Measurements from ENCODE around the gene CBFA2T3. TPM values are rescaled to one million over a fixed set of nuclear protein-coding genes. Genes with fewer than 3 reads are reported as not detected.
"Not testable (repeated sequence)": the region's sequence is repeated elsewhere in the genome, so short reads cannot be mapped to it uniquely, and the experiment has no call there.

Gene CBFA2T3
- total RNA-seq, 6 experiments from 2014 or later, result not detected

DNA sequence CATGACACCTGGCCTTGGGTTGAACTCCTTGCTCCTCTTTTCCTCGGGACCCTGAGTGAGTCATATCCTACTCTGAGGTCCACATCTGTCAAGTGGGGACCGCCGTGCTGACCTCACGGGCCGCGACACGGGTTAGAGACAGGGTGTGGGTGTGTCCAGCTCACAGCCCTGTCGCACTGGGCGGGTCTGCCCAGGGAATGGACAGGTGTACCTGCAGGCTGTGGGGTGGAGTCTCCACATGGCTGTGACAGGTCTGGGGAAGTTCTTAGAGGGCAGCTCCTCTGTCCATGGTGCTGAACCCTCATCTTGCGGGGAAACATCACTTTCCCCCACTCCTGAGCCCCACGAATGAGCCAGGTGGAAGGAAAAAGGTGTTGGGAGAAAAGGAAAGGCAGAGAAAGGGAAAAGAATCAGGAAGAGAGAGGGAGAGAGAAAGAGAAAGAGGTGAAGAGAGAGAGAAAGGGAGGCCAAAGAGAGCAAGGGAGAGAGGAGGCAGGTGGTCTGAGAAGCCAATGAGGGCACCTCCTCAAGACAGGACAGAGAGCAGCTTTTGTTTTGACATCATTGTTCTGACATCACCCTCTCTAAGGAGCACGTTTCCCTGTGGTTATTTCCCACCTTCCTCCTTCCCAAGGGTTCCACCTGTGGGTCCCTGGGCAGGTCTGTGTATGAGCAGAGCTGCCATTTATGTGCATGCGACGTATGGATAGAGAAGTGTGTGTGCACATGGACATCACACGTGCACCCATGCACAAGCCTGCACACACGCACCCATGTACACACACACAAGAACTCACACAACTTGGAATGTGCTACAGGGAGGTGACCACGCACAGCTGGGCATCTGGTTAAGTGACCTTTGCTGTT is 32.6 kb upstream of the CBFA2T3 start:
- peaks cover 4% of the 10 kb centered on the region for H3K9me3 Mint-ChIP-seq
- TF ChIP-seq, protein P1, sequence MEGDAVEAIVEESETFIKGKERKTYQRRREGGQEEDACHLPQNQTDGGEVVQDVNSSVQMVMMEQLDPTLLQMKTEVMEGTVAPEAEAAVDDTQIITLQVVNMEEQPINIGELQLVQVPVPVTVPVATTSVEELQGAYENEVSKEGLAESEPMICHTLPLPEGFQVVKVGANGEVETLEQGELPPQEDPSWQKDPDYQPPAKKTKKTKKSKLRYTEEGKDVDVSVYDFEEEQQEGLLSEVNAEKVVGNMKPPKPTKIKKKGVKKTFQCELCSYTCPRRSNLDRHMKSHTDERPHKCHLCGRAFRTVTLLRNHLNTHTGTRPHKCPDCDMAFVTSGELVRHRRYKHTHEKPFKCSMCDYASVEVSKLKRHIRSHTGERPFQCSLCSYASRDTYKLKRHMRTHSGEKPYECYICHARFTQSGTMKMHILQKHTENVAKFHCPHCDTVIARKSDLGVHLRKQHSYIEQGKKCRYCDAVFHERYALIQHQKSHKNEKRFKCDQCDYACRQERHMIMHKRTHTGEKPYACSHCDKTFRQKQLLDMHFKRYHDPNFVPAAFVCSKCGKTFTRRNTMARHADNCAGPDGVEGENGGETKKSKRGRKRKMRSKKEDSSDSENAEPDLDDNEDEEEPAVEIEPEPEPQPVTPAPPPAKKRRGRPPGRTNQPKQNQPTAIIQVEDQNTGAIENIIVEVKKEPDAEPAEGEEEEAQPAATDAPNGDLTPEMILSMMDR (IDR thresholded peaks at IDR 0.05), result no peak
- H3K4me1 Mint-ChIP-seq (ENCODE audit: low read depth), result no peaks in the 10 kb centered on the region
- peaks cover 16% of the 10 kb centered on the region for H3K27me3 Mint-ChIP-seq (ENCODE audit: insufficient read depth)
- DNase-seq, result no peak
- H3K36me3 Mint-ChIP-seq (ENCODE audit: low read depth), result no peaks in the 10 kb centered on the region
- no peak overlapping the region for H3K27ac Mint-ChIP-seq
- no peak overlapping the region for H3K4me3 Mint-ChIP-seq

DNA sequence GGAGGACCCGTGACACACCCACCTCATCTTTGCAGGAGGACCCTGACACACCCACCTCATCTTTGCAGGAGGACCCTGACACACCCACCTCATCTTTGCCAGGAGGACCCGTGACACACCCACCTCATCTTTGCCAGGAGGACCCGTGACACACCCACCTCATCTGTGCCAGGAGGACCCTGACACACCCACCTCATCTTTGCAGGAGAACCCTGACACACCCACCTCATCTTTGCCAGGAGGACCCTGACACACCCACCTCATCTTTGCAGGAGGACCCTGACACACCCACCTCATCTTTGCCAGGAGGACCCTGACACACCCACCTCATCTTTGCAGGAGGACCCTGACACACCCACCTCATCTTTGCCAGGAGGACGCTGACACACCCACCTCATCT is 31.8 kb upstream of the CBFA2T3 start:
- not testable (repeated sequence) for DNase-seq; H3K36me3 Mint-ChIP-seq (ENCODE audit: low read depth); H3K4me1 Mint-ChIP-seq (ENCODE audit: low read depth); H3K27ac Mint-ChIP-seq; H3K4me3 Mint-ChIP-seq; H3K9me3 Mint-ChIP-seq
- peaks cover 15% of the 10 kb centered on the region for H3K27me3 Mint-ChIP-seq (ENCODE audit: insufficient read depth)

DNA sequence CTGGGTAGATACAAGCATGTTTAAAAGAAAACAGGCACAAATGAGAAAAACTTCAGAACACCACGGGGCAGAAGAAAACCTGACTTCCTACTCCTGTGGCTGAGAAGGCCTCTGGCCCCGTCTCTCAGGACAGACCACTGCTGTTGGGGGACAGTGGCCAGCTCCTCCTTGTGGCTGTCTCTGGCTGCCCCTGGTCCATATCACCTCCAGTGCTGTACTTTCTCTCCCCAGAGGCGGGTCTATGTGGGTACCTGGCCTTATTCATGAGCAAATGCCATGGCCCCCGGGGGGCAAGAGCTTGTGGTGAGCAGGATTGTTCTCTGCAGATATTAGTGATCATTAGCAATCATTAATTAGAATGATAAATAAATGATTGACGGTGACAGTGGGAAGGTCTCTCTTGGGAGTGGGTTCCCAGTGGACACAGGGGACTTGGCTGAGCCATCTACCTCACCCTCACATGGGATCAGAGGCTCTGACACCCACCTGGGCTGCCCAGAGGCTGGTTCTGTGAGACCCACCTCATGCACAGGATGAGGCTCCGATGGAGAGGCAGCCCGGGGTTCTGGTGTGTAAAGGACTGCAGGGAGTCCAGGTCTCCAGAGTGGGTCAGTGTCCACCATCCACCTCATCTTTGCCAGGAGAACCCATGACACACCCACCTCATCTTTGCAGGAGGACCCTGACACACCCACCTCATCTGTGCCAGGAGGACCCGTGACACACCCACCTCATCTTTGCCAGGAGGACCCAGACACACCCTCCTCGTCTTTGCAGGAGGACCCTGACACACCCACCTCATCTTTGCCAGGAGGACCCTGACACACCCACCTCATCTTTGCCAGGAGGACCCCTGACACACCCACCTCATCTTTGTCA is 30.6 kb upstream of the CBFA2T3 start:
- no peak for DNase-seq
- Mint-ChIP-seq H3K27me3 (ENCODE audit: insufficient read depth) (peaks cover 8% of the 10 kb centered on the region), H3K9me3 (peaks cover 4% of the 10 kb centered on the region), H3K4me3 (no peak overlapping the region), H3K4me1 (ENCODE audit: low read depth) (no peaks in the 10 kb centered on the region), H3K27ac (no peak overlapping the region), H3K36me3 (ENCODE audit: low read depth) (no peaks in the 10 kb centered on the region)
- TF ChIP-seq, protein P1 (IDR thresholded peaks at IDR 0.05), result no peak

DNA sequence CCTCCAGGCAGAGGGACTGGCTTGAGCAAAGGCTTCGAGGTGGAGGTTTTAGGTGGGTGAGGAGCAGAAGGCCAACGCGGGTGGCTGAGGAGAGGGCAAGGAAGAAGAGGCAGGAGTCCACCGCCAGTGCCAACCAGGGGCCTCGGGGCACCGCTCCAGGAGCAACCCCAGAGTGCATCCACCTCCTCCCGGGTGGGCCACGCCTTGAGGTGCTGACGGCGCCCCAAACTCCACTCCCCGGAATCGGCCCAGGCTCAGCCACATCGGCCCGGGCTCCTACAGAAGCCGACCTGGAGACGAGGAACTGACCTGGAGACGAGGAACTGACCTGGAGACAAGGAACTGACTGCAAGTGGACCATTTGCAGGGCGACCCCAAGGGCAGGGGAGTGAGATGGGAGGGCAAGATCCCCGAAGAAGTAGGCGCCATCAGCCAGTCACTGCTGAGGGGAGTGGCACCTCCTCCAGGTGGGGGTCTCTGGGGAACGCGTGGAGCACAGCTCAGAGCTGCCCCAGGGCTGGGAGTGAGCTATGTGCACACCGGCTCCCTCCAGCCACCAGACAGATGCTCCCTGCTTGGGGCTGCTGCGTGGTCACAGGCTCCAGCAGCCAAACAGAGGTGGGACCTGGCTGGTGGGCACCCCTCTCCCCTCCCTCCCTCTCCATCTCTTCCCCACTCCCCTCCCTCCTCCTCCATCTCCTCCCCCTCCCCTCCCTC is 29.2 kb upstream of the CBFA2T3 start:
- Mint-ChIP-seq H3K4me1 (ENCODE audit: low read depth) (no peaks in the 10 kb centered on the region), H3K27me3 (ENCODE audit: insufficient read depth) (peaks cover 7% of the 10 kb centered on the region), H3K27ac (no peak overlapping the region), H3K36me3 (ENCODE audit: low read depth) (no peaks in the 10 kb centered on the region), H3K9me3 (peaks cover 8% of the 10 kb centered on the region), H3K4me3 (no peak overlapping the region)
- DNase-seq, result no peak
- TF ChIP-seq, protein P1 (IDR thresholded peaks at IDR 0.05), result no peak

DNA sequence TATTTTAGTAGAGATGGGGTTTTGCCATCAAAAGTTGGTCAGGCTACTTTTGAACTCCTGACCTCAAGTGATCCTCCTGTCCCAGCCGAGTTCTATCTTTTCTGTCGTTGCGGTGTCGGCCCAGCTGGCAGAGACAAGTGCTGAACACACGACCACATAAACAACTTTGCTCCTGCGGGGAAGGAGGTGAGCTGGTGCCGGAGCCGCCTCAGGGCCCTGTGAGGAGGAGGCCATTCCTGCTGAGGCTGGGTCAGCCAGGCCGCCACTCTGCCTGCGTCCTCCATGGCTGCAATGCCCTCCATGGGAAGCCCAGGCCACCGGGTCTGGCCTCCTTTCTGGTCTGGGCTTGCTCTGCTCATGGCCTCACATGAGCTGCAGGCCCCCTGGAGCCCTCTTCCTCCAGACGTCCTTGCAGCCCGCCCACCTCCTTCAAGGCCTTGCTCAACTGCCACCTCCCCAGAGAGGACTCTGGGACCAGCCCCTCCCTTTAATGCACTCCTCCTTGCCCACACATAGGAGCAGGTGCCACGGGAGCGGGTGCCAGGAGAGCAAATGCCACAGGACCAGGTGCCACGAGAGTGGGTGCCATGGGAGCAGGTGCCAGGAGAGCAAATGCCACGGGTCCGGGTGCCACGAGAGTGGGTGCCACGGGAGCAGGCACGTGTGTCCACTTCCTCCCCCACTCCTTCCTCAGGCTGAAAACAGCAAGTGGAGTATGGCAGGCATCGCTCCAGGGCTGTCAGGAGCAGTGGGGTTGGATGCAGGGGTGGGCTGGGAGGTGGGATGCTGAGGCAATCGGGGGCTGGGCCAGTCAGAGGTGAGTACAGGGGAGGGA is 28.4 kb upstream of the CBFA2T3 start:
- Mint-ChIP-seq H3K4me3 (no peak overlapping the region), H3K36me3 (ENCODE audit: low read depth) (no peaks in the 10 kb centered on the region), H3K9me3 (peaks cover 15% of the 10 kb centered on the region), H3K27ac (no peak overlapping the region), H3K4me1 (ENCODE audit: low read depth) (no peaks in the 10 kb centered on the region), H3K27me3 (ENCODE audit: insufficient read depth) (peaks cover 7% of the 10 kb centered on the region)
- TF ChIP-seq, protein P1 (IDR thresholded peaks at IDR 0.05), result no peak
- no peak for DNase-seq
